ENCODE results near the gene APBB2.

APBB2 gene

DNA sequence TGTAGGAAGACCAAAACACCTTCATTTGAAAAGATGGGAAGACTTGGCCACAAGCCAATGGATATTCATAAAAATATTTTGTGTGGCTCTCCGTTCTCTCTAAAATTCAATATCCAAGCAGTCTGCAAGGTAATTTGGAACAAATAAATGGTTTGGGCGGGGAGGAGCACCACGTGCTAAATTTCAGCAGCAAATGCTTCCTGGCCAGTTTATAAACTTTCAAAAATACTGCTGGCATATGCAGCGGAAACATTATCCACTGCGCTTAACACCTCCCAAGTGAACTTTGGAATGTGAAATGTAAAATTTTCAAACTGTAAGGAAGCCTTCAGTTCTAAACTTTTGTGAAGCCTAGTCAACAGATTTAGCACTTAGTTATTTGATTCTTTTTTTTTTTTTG, 273.6 kb downstream of the APBB2 start:
- Histone ChIP-seq H3K4ac (ENCODE audit: low read depth, low read length) (no peak overlapping the region), H3K9me3 (ENCODE audit: insufficient read depth, low read depth, low read length) (no peaks in the 10 kb centered on the region), H4K8ac (ENCODE audit: low read depth, low read length) (no peak overlapping the region), H3K27me3 (ENCODE audit: insufficient read depth, low read length) (no peaks in the 10 kb centered on the region), H3K23ac (ENCODE audit: low read length) (no peak overlapping the region), H2BK120ac (ENCODE audit: insufficient read depth, low read length, poor library complexity) (no peak overlapping the region), H3K9ac (ENCODE audit: low read length) (no peak overlapping the region), H2AK5ac (ENCODE audit: low read length) (no peak overlapping the region), H3K14ac (ENCODE audit: low read length) (no peak overlapping the region), H3K27ac (ENCODE audit: low read depth, low read length) (no peak overlapping the region), H2BK12ac (ENCODE audit: low read length) (no peak overlapping the region), H3K36me3 (ENCODE audit: control insufficient read depth in 1 of 2, insufficient read depth in 2 of 2, low read length in 2 of 2) (peaks cover 7 to 20% of the 10 kb centered on the region in 2 experiments), H3K4me2 (ENCODE audit: low read length) (no peak overlapping the region), H3K79me1 (ENCODE audit: low read length) (no peaks in the 10 kb centered on the region), H3K18ac (ENCODE audit: low read length) (no peak overlapping the region), H2AFZ (ENCODE audit: insufficient read depth, low read length, poor library complexity) (no peak overlapping the region), H3K4me1 (ENCODE audit: control insufficient read depth in 1 of 2, insufficient read depth in 2 of 2, low read length in 2 of 2) (no peaks in the 10 kb centered on the region), H2BK5ac (ENCODE audit: low read depth, low read length, poor library complexity) (no peak overlapping the region), H4K12ac (ENCODE audit: low read depth, low read length) (no peak overlapping the region), H4K91ac (ENCODE audit: low read depth, low read length) (no peak overlapping the region), H3K79me2 (ENCODE audit: control insufficient read depth, insufficient read depth, low read length, poor library complexity) (no peaks in the 10 kb centered on the region), H3K4me3 (ENCODE audit: low read depth, low read length) (no peak overlapping the region)
- no CpG with 5 or more reads among the region's 5 CpGs for WGBS (ENCODE audit: extremely low coverage, insufficient coverage, insufficient read length)
- no peak for DNase-seq

DNA sequence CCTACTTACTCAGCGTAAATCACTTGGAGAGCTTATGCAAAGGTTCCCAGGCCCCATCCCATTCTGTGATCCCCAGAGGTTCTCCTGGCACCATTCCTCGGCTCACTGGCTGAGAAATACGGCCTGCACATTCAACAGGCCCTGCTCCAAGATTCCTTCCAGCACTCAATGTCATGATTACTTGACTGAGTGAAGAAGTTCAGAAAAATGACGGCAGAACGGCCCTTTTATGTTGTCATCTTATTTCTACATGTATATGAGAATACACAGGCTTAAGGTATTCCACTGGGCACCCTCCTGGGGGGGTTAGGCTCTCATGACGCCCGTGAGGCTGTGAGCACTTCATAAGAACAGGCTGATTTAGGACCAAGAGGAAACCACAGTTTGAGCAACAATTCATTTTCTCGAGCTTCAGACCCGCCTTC, 274.0 kb downstream of the APBB2 start:
- H4K8ac ChIP-seq (ENCODE audit: low read depth, low read length): no peak overlapping the region
- no peak overlapping the region for H3K27ac ChIP-seq (ENCODE audit: low read depth, low read length)
- no peak overlapping the region for H2AK5ac ChIP-seq (ENCODE audit: low read length)
- H3K4me1 ChIP-seq (ENCODE audit: control insufficient read depth in 1 of 2, insufficient read depth in 2 of 2, low read length in 2 of 2): no peaks in the 10 kb centered on the region
- no peak overlapping the region for H3K4me3 ChIP-seq (ENCODE audit: low read depth, low read length)
- H2BK5ac ChIP-seq (ENCODE audit: low read depth, low read length, poor library complexity): no peak overlapping the region
- no CpG with 5 or more reads among the region's 9 CpGs for WGBS (ENCODE audit: extremely low coverage, insufficient coverage, insufficient read length)
- no peaks in the 10 kb centered on the region for H3K79me1 ChIP-seq (ENCODE audit: low read length)
- no peak overlapping the region for H2AFZ ChIP-seq (ENCODE audit: insufficient read depth, low read length, poor library complexity)
- H3K9me3 ChIP-seq (ENCODE audit: insufficient read depth, low read depth, low read length): no peaks in the 10 kb centered on the region
- no peak overlapping the region for H3K4me2 ChIP-seq (ENCODE audit: low read length)
- DNase-seq: no peak
- no peaks in the 10 kb centered on the region for H3K79me2 ChIP-seq (ENCODE audit: control insufficient read depth, insufficient read depth, low read length, poor library complexity)
- no peak overlapping the region for H4K91ac ChIP-seq (ENCODE audit: low read depth, low read length)
- H3K18ac ChIP-seq (ENCODE audit: low read length): no peak overlapping the region
- no peak overlapping the region for H2BK12ac ChIP-seq (ENCODE audit: low read length)
- H3K9ac ChIP-seq (ENCODE audit: low read length): no peak overlapping the region
- no peak overlapping the region for H3K4ac ChIP-seq (ENCODE audit: low read depth, low read length)
- H4K12ac ChIP-seq (ENCODE audit: low read depth, low read length): no peak overlapping the region
- H3K36me3 ChIP-seq (ENCODE audit: control insufficient read depth in 1 of 2, insufficient read depth in 2 of 2, low read length in 2 of 2): peaks cover 7 to 20% of the 10 kb centered on the region in 2 experiments
- no peak overlapping the region for H2BK120ac ChIP-seq (ENCODE audit: insufficient read depth, low read length, poor library complexity)
- no peak overlapping the region for H3K14ac ChIP-seq (ENCODE audit: low read length)
- H3K27me3 ChIP-seq (ENCODE audit: insufficient read depth, low read length): no peaks in the 10 kb centered on the region
- H3K23ac ChIP-seq (ENCODE audit: low read length): no peak overlapping the region

DNA sequence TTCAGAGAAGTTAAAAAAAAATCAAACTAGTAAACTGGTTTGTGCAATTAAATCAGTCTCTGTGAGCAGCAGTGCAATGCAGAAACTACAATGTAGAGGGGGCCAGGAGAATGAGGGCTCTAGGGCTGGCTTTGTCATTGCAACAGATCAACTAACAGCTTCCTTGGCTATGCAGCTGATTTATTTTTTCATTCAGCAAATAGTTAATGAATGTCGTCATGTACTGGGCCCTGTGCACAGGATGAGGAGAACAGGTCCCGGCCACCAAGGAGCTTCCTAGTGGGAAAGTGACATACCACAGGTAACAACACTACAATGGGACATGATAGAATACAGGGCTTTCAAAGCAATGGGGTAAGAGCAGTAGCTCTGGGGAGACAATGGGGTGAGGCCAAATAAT, 274.5 kb downstream of the APBB2 start:
- H2AK5ac ChIP-seq (ENCODE audit: low read length): no peak overlapping the region
- WGBS (ENCODE audit: extremely low coverage, insufficient coverage, insufficient read length): no CpG with 5 or more reads among the region's 2 CpGs
- no peak overlapping the region for H2BK120ac ChIP-seq (ENCODE audit: insufficient read depth, low read length, poor library complexity)
- no peak overlapping the region for H4K12ac ChIP-seq (ENCODE audit: low read depth, low read length)
- H3K18ac ChIP-seq (ENCODE audit: low read length): no peak overlapping the region
- H3K23ac ChIP-seq (ENCODE audit: low read length): no peak overlapping the region
- H4K8ac ChIP-seq (ENCODE audit: low read depth, low read length): no peak overlapping the region
- DNase-seq: no peak
- no peaks in the 10 kb centered on the region for H3K4me1 ChIP-seq (ENCODE audit: control insufficient read depth in 1 of 2, insufficient read depth in 2 of 2, low read length in 2 of 2)
- H3K27me3 ChIP-seq (ENCODE audit: insufficient read depth, low read length): no peaks in the 10 kb centered on the region
- H3K4me3 ChIP-seq (ENCODE audit: low read depth, low read length): no peak overlapping the region
- H3K79me1 ChIP-seq (ENCODE audit: low read length): no peaks in the 10 kb centered on the region
- H2BK12ac ChIP-seq (ENCODE audit: low read length): no peak overlapping the region
- H3K79me2 ChIP-seq (ENCODE audit: control insufficient read depth, insufficient read depth, low read length, poor library complexity): no peaks in the 10 kb centered on the region
- no peak overlapping the region for H2BK5ac ChIP-seq (ENCODE audit: low read depth, low read length, poor library complexity)
- no peak overlapping the region for H3K9ac ChIP-seq (ENCODE audit: low read length)
- H3K4ac ChIP-seq (ENCODE audit: low read depth, low read length): no peak overlapping the region
- no peak overlapping the region for H4K91ac ChIP-seq (ENCODE audit: low read depth, low read length)
- peaks cover 7 to 20% of the 10 kb centered on the region in 2 experiments for H3K36me3 ChIP-seq (ENCODE audit: control insufficient read depth in 1 of 2, insufficient read depth in 2 of 2, low read length in 2 of 2)
- no peak overlapping the region for H2AFZ ChIP-seq (ENCODE audit: insufficient read depth, low read length, poor library complexity)
- no peak overlapping the region for H3K4me2 ChIP-seq (ENCODE audit: low read length)
- H3K27ac ChIP-seq (ENCODE audit: low read depth, low read length): no peak overlapping the region
- H3K9me3 ChIP-seq (ENCODE audit: insufficient read depth, low read depth, low read length): no peaks in the 10 kb centered on the region
- H3K14ac ChIP-seq (ENCODE audit: low read length): no peak overlapping the region

DNA sequence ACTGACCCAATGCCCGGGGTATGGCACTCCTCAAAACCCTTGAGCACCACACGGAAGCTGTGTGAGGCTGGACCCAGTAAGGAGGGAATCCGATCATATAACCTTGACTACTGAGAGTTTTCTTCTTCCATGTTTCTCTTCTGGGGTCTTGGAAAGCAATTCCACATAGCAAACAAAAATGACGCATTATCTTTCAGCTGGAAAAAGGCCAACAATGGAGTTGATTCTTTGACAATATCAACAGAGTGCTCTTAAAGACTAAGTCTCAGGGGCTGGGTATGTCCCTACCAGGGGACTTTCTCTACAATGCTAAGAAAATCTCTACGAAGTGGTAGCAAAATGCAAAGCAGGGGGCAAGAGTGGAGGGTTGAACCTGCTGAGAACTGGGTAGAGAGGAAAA, 276.0 kb downstream of the APBB2 start:
- no peaks in the 10 kb centered on the region for H3K79me2 ChIP-seq (ENCODE audit: control insufficient read depth, insufficient read depth, low read length, poor library complexity)
- no peak overlapping the region for H2BK12ac ChIP-seq (ENCODE audit: low read length)
- peaks cover 8 to 28% of the 10 kb centered on the region in 2 experiments for H3K36me3 ChIP-seq (ENCODE audit: control insufficient read depth in 1 of 2, insufficient read depth in 2 of 2, low read length in 2 of 2)
- H3K9ac ChIP-seq (ENCODE audit: low read length): no peak overlapping the region
- WGBS (ENCODE audit: extremely low coverage, insufficient coverage, insufficient read length): no CpG with 5 or more reads among the region's 5 CpGs
- no peak overlapping the region for H3K4me2 ChIP-seq (ENCODE audit: low read length)
- no peak overlapping the region for H3K27ac ChIP-seq (ENCODE audit: low read depth, low read length)
- DNase-seq: no peak
- H2AK5ac ChIP-seq (ENCODE audit: low read length): no peak overlapping the region
- no peaks in the 10 kb centered on the region for H3K4me1 ChIP-seq (ENCODE audit: control insufficient read depth in 1 of 2, insufficient read depth in 2 of 2, low read length in 2 of 2)
- no peak overlapping the region for H3K18ac ChIP-seq (ENCODE audit: low read length)
- no peak overlapping the region for H3K14ac ChIP-seq (ENCODE audit: low read length)
- H3K4me3 ChIP-seq (ENCODE audit: low read depth, low read length): no peak overlapping the region
- no peaks in the 10 kb centered on the region for H3K9me3 ChIP-seq (ENCODE audit: insufficient read depth, low read depth, low read length)
- no peak overlapping the region for H2AFZ ChIP-seq (ENCODE audit: insufficient read depth, low read length, poor library complexity)
- no peaks in the 10 kb centered on the region for H3K27me3 ChIP-seq (ENCODE audit: insufficient read depth, low read length)
- no peak overlapping the region for H2BK120ac ChIP-seq (ENCODE audit: insufficient read depth, low read length, poor library complexity)
- H2BK5ac ChIP-seq (ENCODE audit: low read depth, low read length, poor library complexity): no peak overlapping the region
- H3K23ac ChIP-seq (ENCODE audit: low read length): no peak overlapping the region
- H4K91ac ChIP-seq (ENCODE audit: low read depth, low read length): no peak overlapping the region
- H4K8ac ChIP-seq (ENCODE audit: low read depth, low read length): no peak overlapping the region
- H3K4ac ChIP-seq (ENCODE audit: low read depth, low read length): no peak overlapping the region
- no peaks in the 10 kb centered on the region for H3K79me1 ChIP-seq (ENCODE audit: low read length)
- no peak overlapping the region for H4K12ac ChIP-seq (ENCODE audit: low read depth, low read length)
